ENCODE measurements around the gene TAF1C.
"Not testable (repeated sequence)": the region's sequence is repeated elsewhere in the genome, so short reads cannot be mapped to it uniquely, and the experiment has no call there.

The TAF1C gene

GRCh38 chr16:84212154-84212553 is 25.3 kb upstream of the TAF1C start:
- DNase-seq (ENCODE audit: low spot score): no peak

GRCh38 chr16:84209989-84210388 is 23.1 kb upstream of the TAF1C start:
- no peak for DNase-seq (ENCODE audit: low spot score)

- DNase-seq (ENCODE audit: low spot score): no peak
Measured at GRCh38 chr16:84207879-84208278, 21.0 kb upstream of the TAF1C start.

GRCh38 chr16:84207251-84207650 is 20.4 kb upstream of the TAF1C start:
- no peak for DNase-seq (ENCODE audit: low spot score)

- no peak for DNase-seq (ENCODE audit: low spot score)
Measured at GRCh38 chr16:84205976-84206691, 19.3 kb upstream of the TAF1C start.

GRCh38 chr16:84205123-84205522 is 18.3 kb upstream of the TAF1C start:
- not testable (repeated sequence) for DNase-seq (ENCODE audit: low spot score)

GRCh38 chr16:84204551-84204950 is 17.7 kb upstream of the TAF1C start:
- not testable (repeated sequence) for DNase-seq (ENCODE audit: low spot score)

GRCh38 chr16:84199861-84200260 is 13.0 kb upstream of the TAF1C start:
- DNase-seq (ENCODE audit: low spot score): no peak

GRCh38 chr16:84199097-84199496 is 12.2 kb upstream of the TAF1C start:
- DNase-seq (ENCODE audit: low spot score): no peak

GRCh38 chr16:84198401-84198800 is 11.5 kb upstream of the TAF1C start:
- peak; percentile 74 for DNase-seq (ENCODE audit: low spot score)

- DNase-seq (ENCODE audit: low spot score): no peak
Measured at GRCh38 chr16:84197466-84198128, 10.7 kb upstream of the TAF1C start.

- no peak for DNase-seq (ENCODE audit: low spot score)
Measured at GRCh38 chr16:84196727-84197394, 10.0 kb upstream of the TAF1C start.

GRCh38 chr16:84196101-84196500 is 9.2 kb upstream of the TAF1C start:
- no peak for DNase-seq (ENCODE audit: low spot score)

- DNase-seq (ENCODE audit: low spot score): no peak
Measured at GRCh38 chr16:84195201-84196093, 8.6 kb upstream of the TAF1C start.

- DNase-seq (ENCODE audit: low spot score): no peak
Measured at GRCh38 chr16:84194470-84195200, 7.8 kb upstream of the TAF1C start.

- no peak for DNase-seq (ENCODE audit: low spot score)
Measured at GRCh38 chr16:84194018-84194417, 7.2 kb upstream of the TAF1C start.

- DNase-seq (ENCODE audit: low spot score): no peak
Measured at GRCh38 chr16:84193480-84193879, 6.6 kb upstream of the TAF1C start.

GRCh38 chr16:84191466-84191865 is 4.6 kb upstream of the TAF1C start:
- DNase-seq (ENCODE audit: low spot score): no peak

GRCh38 chr16:84190731-84191388 is 4.0 kb upstream of the TAF1C start, which contains the start of gene ADAD2:
ADAD2 (plus strand) TSS chr16:84191157; CDS start chr16:84191231, 74 bp downstream.
- peak; percentile 38 for DNase-seq (ENCODE audit: low spot score)

- no peak for DNase-seq (ENCODE audit: low spot score)
Measured at GRCh38 chr16:84184775-84185174, 2.1 kb downstream of the TAF1C start.
